Renal cortical epithelial cell (primary cell): Measurements from ENCODE around the gene CCL4L2. TPM values are rescaled to one million over a fixed set of nuclear protein-coding genes. Genes with fewer than 3 reads are reported as not detected.
"Not testable (repeated sequence)": the region's sequence is repeated elsewhere in the genome, so short reads cannot be mapped to it uniquely, and the experiment has no call there.

ENCODE experiments used
- DNase-seq: peaks from one replicate; pipeline ENCODE4 v3.0.0-alpha.2; 2011; ENCODE audit warnings: low read depth
- total RNA-seq: library from RNA; depleted of rRNA; stranded (reverse); fragments of >200 nt; gene quantifications from 2 replicates; pipeline ENCODE4 v1.2.3, GENCODE V29; 2014

Gene CCL4L2
- total RNA-seq, 1 donor from 2014 or later = not detected

DNA sequence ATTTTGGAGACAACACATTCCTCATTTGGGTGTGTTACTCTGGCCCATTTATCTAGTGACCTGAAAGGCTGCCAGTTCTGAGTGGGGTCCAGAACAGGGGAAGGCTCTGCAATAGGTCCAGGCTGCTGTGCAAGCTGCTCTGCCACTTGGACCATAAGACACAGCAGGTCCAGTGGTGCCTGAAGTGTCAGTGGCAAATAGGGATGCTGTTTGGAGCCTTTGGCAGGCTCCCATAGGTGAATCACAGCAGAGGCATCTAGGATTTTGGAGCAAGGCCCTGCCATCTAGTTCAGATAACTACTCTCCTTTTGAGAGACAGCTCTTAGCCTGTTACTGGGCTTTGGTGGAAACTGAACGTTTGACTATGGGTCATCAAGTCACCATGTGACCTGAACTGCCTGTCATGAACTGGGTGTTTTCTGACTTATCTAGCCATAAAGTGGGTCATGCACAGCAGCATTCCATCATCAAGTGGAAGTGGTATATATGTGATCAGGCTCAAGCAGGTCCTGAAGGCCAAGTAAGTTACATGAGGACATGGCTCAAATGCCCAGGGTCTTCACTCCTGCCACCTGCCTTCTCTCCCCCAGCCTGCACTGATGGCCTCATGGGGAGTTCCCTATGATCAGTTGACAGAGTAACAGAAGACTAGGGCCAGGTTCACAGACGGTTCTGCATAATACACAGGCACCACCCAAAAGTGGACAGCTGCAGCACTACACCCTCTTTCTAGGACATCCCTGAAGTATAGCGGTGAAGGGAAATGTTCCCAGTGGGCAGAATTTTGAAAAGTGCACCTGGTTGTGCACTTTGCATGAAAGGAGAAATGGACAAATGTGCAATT is 10.1 kb downstream of the CCL4L2 start:
- not testable (repeated sequence) for DNase-seq

DNA sequence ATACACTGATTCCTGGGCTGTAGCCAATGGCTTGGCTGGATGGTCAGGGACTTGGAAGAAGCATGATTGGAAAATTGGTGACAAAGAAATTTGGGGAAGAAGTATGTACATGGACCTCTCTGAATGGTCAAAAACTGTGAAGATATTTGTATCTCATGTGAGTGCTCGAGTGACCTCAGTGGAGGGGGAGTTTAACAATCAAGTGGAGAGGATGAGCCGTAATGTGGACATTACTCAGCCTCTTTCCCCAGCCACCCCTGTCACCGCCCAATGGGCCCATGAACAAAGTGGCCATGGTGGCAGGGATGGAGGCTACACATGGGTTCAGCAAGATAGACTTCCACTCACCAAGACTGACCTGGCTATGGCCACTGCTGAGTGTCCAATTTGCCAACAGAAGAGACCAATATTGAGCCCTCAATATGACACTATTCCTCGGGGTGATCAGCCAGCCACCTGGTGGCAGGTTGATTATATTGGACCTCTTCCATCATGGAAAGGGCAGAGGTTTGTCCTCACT is 10.8 kb downstream of the CCL4L2 start:
- not testable (repeated sequence) for DNase-seq

DNA sequence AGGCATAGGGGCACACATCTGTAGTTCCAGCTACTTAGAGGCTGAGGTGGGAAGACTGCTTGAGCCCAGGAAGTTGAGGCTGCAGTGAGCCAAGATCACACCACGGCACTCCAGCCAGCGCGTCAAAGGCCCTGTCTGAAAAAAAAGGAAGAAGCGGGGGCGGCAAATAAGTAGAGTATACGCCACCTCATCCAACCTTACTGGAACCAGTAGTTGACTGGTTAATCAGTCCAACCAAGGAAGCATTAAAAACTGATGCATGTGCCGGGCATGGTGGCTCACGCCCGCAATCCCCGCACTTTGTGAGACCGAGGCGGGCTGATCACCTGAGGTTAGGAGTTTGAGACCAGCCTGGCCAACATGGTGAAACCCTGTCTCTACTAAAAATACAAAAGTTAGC is 12.1 kb downstream of the CCL4L2 start:
- not testable (repeated sequence) for DNase-seq

GRCh38 chr17:36229644-36230043 is 18.8 kb downstream of the CCL4L2 start:
- DNase-seq = not testable (repeated sequence)

- not testable (repeated sequence) for DNase-seq
Measured at GRCh38 chr17:36242046-36242445, 31.2 kb downstream of the CCL4L2 start.

Other genes with a start within 250 kb of the CCL4L2 start
- not detected in 2 replicates for gene CCL16, start 229.6 kb upstream of the CCL4L2 start, total RNA-seq
- not detected in 2 replicates for gene CCL14, start 224.3 kb upstream of the CCL4L2 start, total RNA-seq
- gene CCL15, start 209.5 kb upstream of the CCL4L2 start, total RNA-seq = not detected in 2 replicates
- not detected in 2 replicates for gene CCL23, start 193.1 kb upstream of the CCL4L2 start, total RNA-seq
- 0.69 TPM in 1 of 2 replicates, not detected in the other for gene CCL18, start 146.8 kb upstream of the CCL4L2 start, total RNA-seq
- gene CCL3, start 120.9 kb upstream of the CCL4L2 start, total RNA-seq = not detected in 2 replicates
- gene CCL4, start 107.2 kb upstream of the CCL4L2 start, total RNA-seq = not detected in 2 replicates
- gene TBC1D3B, start 34.4 kb upstream of the CCL4L2 start, total RNA-seq = 2.3 and 2.6 TPM in 2 replicates
- not detected in 2 replicates for gene CCL3L1, start 14.3 kb upstream of the CCL4L2 start, total RNA-seq
- 0.60 TPM in 1 of 2 replicates, not detected in the other for gene TBC1D3I, start 53.5 kb downstream of the CCL4L2 start, total RNA-seq
- not detected in 2 replicates for gene TBC1D3G, start 112.8 kb downstream of the CCL4L2 start, total RNA-seq
- not detected in 2 replicates for gene TBC1D3H, start 177.4 kb downstream of the CCL4L2 start, total RNA-seq